Endodermal cell (in vitro differentiated cells): ENCODE results near the gene SLC10A2. TPM values are rescaled to one million over a fixed set of nuclear protein-coding genes. Genes with fewer than 3 reads are reported as not detected.

Source experiments
- DNase-seq: peaks from one replicate; pipeline ENCODE4 v3.0.0-alpha.2; 2017
- H3K27ac ChIP-seq: 2 replicates; pipeline ENCODE4 v1.5.1; 2013; ENCODE audit warnings: mild to moderate bottlenecking, low read depth, low read length, moderate library complexity
- H3K27me3 ChIP-seq: 2 replicates; pipeline ENCODE4 v1.6.1; 2013; ENCODE audit warnings: mild to moderate bottlenecking, low read length, moderate library complexity; ENCODE audit not compliant: insufficient read depth, control insufficient read depth, poor library complexity, severe bottlenecking
- H3K36me3 ChIP-seq: 2 replicates; pipeline ENCODE4 v1.7.0; 2013; ENCODE audit warnings: mild to moderate bottlenecking, low read length, moderate library complexity; ENCODE audit not compliant: control insufficient read depth, insufficient read depth
- H3K4me1 ChIP-seq: one replicate; pipeline ENCODE4 v1.7.0; 2013; ENCODE audit warnings: low read length; ENCODE audit not compliant: control insufficient read depth, insufficient read depth
- H3K4me3 ChIP-seq: 2 replicates; pipeline ENCODE4 v1.5.1; 2013; ENCODE audit warnings: mild to moderate bottlenecking, low read length, moderate library complexity
- H3K9ac ChIP-seq: 2 replicates; pipeline ENCODE4 v1.6.1; 2013; ENCODE audit warnings: mild to moderate bottlenecking, low read length, moderate library complexity; ENCODE audit not compliant: poor library complexity, severe bottlenecking; ENCODE audit errors: extremely low read depth
- H3K9me3 ChIP-seq: 2 replicates; pipeline ENCODE4 v1.6.1; 2013; ENCODE audit warnings: mild to moderate bottlenecking, low read length, moderate library complexity; ENCODE audit not compliant: control insufficient read depth
- H3K27ac Mint-ChIP-seq: 2 replicates; pipeline ENCODE4 v1.8.0; 2020; ENCODE audit warnings: mixed read lengths
- H3K27me3 Mint-ChIP-seq: 2 replicates; pipeline ENCODE4 v1.8.0; 2021; ENCODE audit warnings: mild to moderate bottlenecking, mixed read lengths; ENCODE audit not compliant: insufficient read depth
- H3K36me3 Mint-ChIP-seq: 2 replicates; pipeline ENCODE4 v1.8.0; 2020; ENCODE audit warnings: low read depth, mixed read lengths
- H3K4me1 Mint-ChIP-seq: 2 replicates; pipeline ENCODE4 v1.8.0; 2020; ENCODE audit warnings: mixed read lengths
- H3K4me3 Mint-ChIP-seq: 2 replicates; pipeline ENCODE4 v1.8.0; 2020; ENCODE audit warnings: mild to moderate bottlenecking, moderate library complexity, mixed read lengths
- H3K9me3 Mint-ChIP-seq: 2 replicates; pipeline ENCODE4 v1.8.0; 2020; ENCODE audit warnings: mild to moderate bottlenecking, mixed read lengths
- CTCF ChIP-seq: fragments of 200-600 bp; sonication (generic); conservative IDR thresholded peaks from 2 replicates; pipeline ENCODE4 v1.5.0; 2021; ENCODE audit warnings: antibody characterized with exemption, mild to moderate bottlenecking
- WGBS, 2 experiments: methylation state at CpG; one replicate each; pipeline versions ENCODE4 v1.1.5 to v1.1.7; 2013; ENCODE audit warnings: missing lambda C conversion rate in 2 of 2, mixed read lengths in 1 of 2; ENCODE audit not compliant: insufficient coverage in 1 of 2, insufficient read length in 1 of 2; 5-methylcytosine and 5-hydroxymethylcytosine counted together
- total RNA-seq, 2 donors: library from RNA; stranded (reverse); fragmentation: NEBNext Ultra II Directional in 1 of 2; extraction: Animal tissue kit (Norgen Biotek cat#: 25700) in 1 of 2; gene quantifications; 2 replicates in 1 of 2; 3 replicates in 1 of 2; pipeline ENCODE4 v1.2.1, GENCODE V29; 2021

SLC10A2 gene
- total RNA-seq, 2 donors from 2014 or later = not detected

GRCh38 chr13:103031332-103031873, 34.8 kb downstream of the SLC10A2 start:
- H3K4me3 ChIP-seq = no peak overlapping the region
- Mint-ChIP-seq H3K4me3 (no peak overlapping the region), H3K27ac (no peak overlapping the region), H3K27me3 (no peaks in the 10 kb centered on the region), H3K9me3 (no peaks in the 10 kb centered on the region), H3K36me3 (no peaks in the 10 kb centered on the region), H3K4me1 (peaks cover 9% of the 10 kb centered on the region)
- no peaks in the 10 kb centered on the region for H3K27me3 ChIP-seq
- no peak for DNase-seq
- peaks cover 4% of the 10 kb centered on the region for H3K4me1 ChIP-seq
- no peaks in the 10 kb centered on the region for H3K36me3 ChIP-seq
- no peak overlapping the region for H3K27ac ChIP-seq
- H3K9me3 ChIP-seq = peaks cover 11% of the 10 kb centered on the region
- no peak overlapping the region for H3K9ac ChIP-seq
- no peak for TF ChIP-seq CTCF
- 29 to 77% methylated on average over 1 to 2 of the region's 2 CpGs for WGBS, 2 experiments

- WGBS, 2 experiments = 90 to 96% methylated on average over 2 of the region's 2 CpGs
- no peak overlapping the region for H3K9ac ChIP-seq
- H3K9me3 Mint-ChIP-seq = peaks cover 2% of the 10 kb centered on the region
- H3K4me1 Mint-ChIP-seq = peaks cover 9% of the 10 kb centered on the region
- H3K36me3 ChIP-seq = no peaks in the 10 kb centered on the region
- H3K27me3 ChIP-seq = no peaks in the 10 kb centered on the region
- peaks cover 4% of the 10 kb centered on the region for H3K4me1 ChIP-seq
- H3K4me3 Mint-ChIP-seq = no peak overlapping the region
- no peaks in the 10 kb centered on the region for H3K27me3 Mint-ChIP-seq
- no peak overlapping the region for H3K4me3 ChIP-seq
- H3K27ac ChIP-seq = no peak overlapping the region
- TF ChIP-seq CTCF = no peak
- peaks cover 12% of the 10 kb centered on the region for H3K9me3 ChIP-seq
- no peaks in the 10 kb centered on the region for H3K36me3 Mint-ChIP-seq
- H3K27ac Mint-ChIP-seq = no peak overlapping the region
- DNase-seq = no peak
Observed at GRCh38 chr13:103030776-103031175, 35.4 kb downstream of the SLC10A2 start.

- H3K9ac ChIP-seq = no peak overlapping the region
- Mint-ChIP-seq H3K4me1 (peaks cover 9% of the 10 kb centered on the region), H3K27ac (no peak overlapping the region), H3K4me3 (no peak overlapping the region), H3K36me3 (no peaks in the 10 kb centered on the region), H3K27me3 (no peaks in the 10 kb centered on the region), H3K9me3 (peaks cover 11% of the 10 kb centered on the region)
- H3K4me1 ChIP-seq = peaks cover 4% of the 10 kb centered on the region
- H3K9me3 ChIP-seq = peaks cover 18% of the 10 kb centered on the region
- 85 to 100% methylated on average over 1 to 2 of the region's 2 CpGs for WGBS, 2 experiments
- no peak for DNase-seq
- no peak overlapping the region for H3K4me3 ChIP-seq
- TF ChIP-seq CTCF = no peak
- no peaks in the 10 kb centered on the region for H3K36me3 ChIP-seq
- no peak overlapping the region for H3K27ac ChIP-seq
- no peaks in the 10 kb centered on the region for H3K27me3 ChIP-seq
Observed at GRCh38 chr13:103029798-103030197, 36.4 kb downstream of the SLC10A2 start.
